HepG2 (cell line): ENCODE data around the gene LOXL3. TPM values are rescaled to one million over a fixed set of nuclear protein-coding genes. Genes with fewer than 3 reads are reported as not detected.

Source experiments
- AGO2 ChIP-seq: fragments of 200-400 bp; formaldehyde crosslinking; optimal IDR thresholded peaks from 2 replicates; pipeline ENCODE3; 2017; ENCODE audit warnings: mild to moderate bottlenecking, low read depth, low read length, moderate library complexity
- ATF3 ChIP-seq: sonication (generic); formaldehyde crosslinking; IDR thresholded peaks from 2 replicates; pipeline ENCODE4 v1.4.0; 2020; ENCODE audit warnings: missing genetic modification reagents
- BRF2 ChIP-seq: sonication (generic); formaldehyde crosslinking; IDR thresholded peaks from 2 replicates; pipeline ENCODE4 v1.8.1; 2022; ENCODE audit warnings: mild to moderate bottlenecking, missing genetic modification reagents
- HDAC1 ChIP-seq: sonication (generic); formaldehyde crosslinking; IDR thresholded peaks from 2 replicates; pipeline ENCODE4 v1.5.1; 2020; ENCODE audit warnings: mild to moderate bottlenecking, missing genetic modification reagents
- HOXD1 ChIP-seq: sonication (generic); formaldehyde crosslinking; IDR thresholded peaks from 2 replicates; pipeline ENCODE4 v1.5.0; 2020; ENCODE audit warnings: missing genetic modification reagents
- KLF11 ChIP-seq: IDR thresholded peaks from 2 replicates; pipeline ENCODE4 v1.6.1; 2016; ENCODE audit warnings: missing compliant biosample characterization
- MEF2D ChIP-seq: sonication (generic); formaldehyde crosslinking; IDR thresholded peaks from 2 replicates; pipeline ENCODE4 v1.5.1; 2020; ENCODE audit warnings: mild to moderate bottlenecking, missing genetic modification reagents
- MEIS2 ChIP-seq: sonication (generic); formaldehyde crosslinking; IDR thresholded peaks from 2 replicates; pipeline ENCODE4 v1.9.0; 2021; ENCODE audit warnings: mild to moderate bottlenecking, missing genetic modification reagents
- NCOA5 ChIP-seq: sonication (generic); formaldehyde crosslinking; IDR thresholded peaks from 2 replicates; pipeline ENCODE4 v1.4.0; 2020; ENCODE audit warnings: missing genetic modification reagents
- NFATC3 ChIP-seq: sonication (generic); formaldehyde crosslinking; IDR thresholded peaks from 2 replicates; pipeline ENCODE4 v1.5.1; 2020; ENCODE audit warnings: mild to moderate bottlenecking, missing genetic modification reagents
- NFKBIZ ChIP-seq: IDR thresholded peaks from 2 replicates; pipeline ENCODE4 v1.6.1; 2018; ENCODE audit warnings: missing genetic modification reagents, missing compliant biosample characterization
- NKX3-1 ChIP-seq: sonication (generic); formaldehyde crosslinking; IDR thresholded peaks from 2 replicates; pipeline ENCODE4 v1.5.0; 2020; ENCODE audit warnings: missing genetic modification reagents
- PAWR ChIP-seq: sonication (generic); formaldehyde crosslinking; IDR thresholded peaks from 2 replicates; pipeline ENCODE4 v1.4.0; 2020; ENCODE audit warnings: missing genetic modification reagents, mild to moderate bottlenecking, borderline replicate concordance
- PITX1 ChIP-seq: sonication (generic); formaldehyde crosslinking; IDR thresholded peaks from 2 replicates; pipeline ENCODE4 v1.5.1; 2020; ENCODE audit warnings: mild to moderate bottlenecking, missing genetic modification reagents
- POLR2A ChIP-seq, 2 experiments: IDR thresholded peaks; 2 replicates each; pipeline ENCODE4 v1.6.1; 2011; ENCODE audit warnings: low read depth in 2 of 2, low read length in 2 of 2, mild to moderate bottlenecking in 1 of 2, moderate library complexity in 1 of 2; ENCODE audit not compliant: insufficient read depth in 1 of 2
- POLR2G ChIP-seq: fragments of 200-400 bp; formaldehyde crosslinking; IDR thresholded peaks from 2 replicates; pipeline ENCODE4 v1.6.1; 2018; ENCODE audit warnings: mild to moderate bottlenecking, low read depth, low read length, moderate library complexity
- PRMT3 ChIP-seq: sonication (generic); formaldehyde crosslinking; IDR thresholded peaks from 2 replicates; pipeline ENCODE4 v1.8.1; 2022; ENCODE audit warnings: low read depth, mild to moderate bottlenecking, moderate library complexity, missing genetic modification reagents, borderline replicate concordance
- SALL1 ChIP-seq: sonication (generic); formaldehyde crosslinking; IDR thresholded peaks from 2 replicates; pipeline ENCODE4 v1.8.0; 2022; ENCODE audit warnings: mild to moderate bottlenecking, missing genetic modification reagents
- SP5 ChIP-seq: IDR thresholded peaks from 2 replicates; pipeline ENCODE4 v1.6.1; 2016; ENCODE audit warnings: low read depth, borderline replicate concordance
- U2AF1 ChIP-seq: fragments of 200-400 bp; formaldehyde crosslinking; optimal IDR thresholded peaks from 2 replicates; pipeline ENCODE3; 2017; ENCODE audit warnings: mild to moderate bottlenecking, low read depth, low read length
- ZNF296 ChIP-seq: sonication (generic); formaldehyde crosslinking; conservative IDR thresholded peaks from 2 replicates; pipeline ENCODE4 v1.5.0; 2020; ENCODE audit warnings: mild to moderate bottlenecking, missing genetic modification reagents
- ZNF639 ChIP-seq: conservative IDR thresholded peaks from 2 replicates; pipeline ENCODE4 v1.6.1; 2018; ENCODE audit warnings: missing genetic modification reagents
- ZNF660 ChIP-seq: sonication (generic); formaldehyde crosslinking; IDR thresholded peaks from 2 replicates; pipeline ENCODE4 v1.5.1; 2020; ENCODE audit warnings: mild to moderate bottlenecking, low read depth, missing genetic modification reagents, borderline replicate concordance
- ZNF7 ChIP-seq: IDR thresholded peaks from 2 replicates; pipeline ENCODE4 v1.6.1; 2016; ENCODE audit warnings: missing biosample characterization, missing genetic modification reagents
- ZNF784 ChIP-seq: sonication (generic); formaldehyde crosslinking; IDR thresholded peaks from 2 replicates; pipeline ENCODE4 v1.5.1; 2020; ENCODE audit warnings: missing genetic modification reagents, mild to moderate bottlenecking, borderline replicate concordance
- ZNF788 ChIP-seq: sonication (generic); formaldehyde crosslinking; IDR thresholded peaks from 2 replicates; pipeline ENCODE4 v1.5.0; 2020; ENCODE audit warnings: mild to moderate bottlenecking, missing genetic modification reagents, borderline replicate concordance
- ZNF841 ChIP-seq: sonication (generic); formaldehyde crosslinking; IDR thresholded peaks from 2 replicates; pipeline ENCODE4 v1.8.1; 2023; ENCODE audit warnings: missing genetic modification reagents, borderline replicate concordance
- polyA plus RNA-seq, 8 experiments: library from polyadenylated mRNA; depleted of rRNA in 3 of 8; stranded (reverse) in 7 of 8; unstranded in 1 of 8; fragments of >200 nt; fragmentation: Illumina TruSeq in 4 of 8; extraction: Trizol in 4 of 8; gene quantifications; 2 replicates each; pipeline versions ENCODE4 v1.2.1 to v1.2.3, GENCODE V29; 2011 to 2016; ENCODE audit warnings: low read depth in 4 of 8, missing spikeins in 1 of 8, mixed read lengths in 1 of 8; ENCODE audit not compliant: insufficient read depth in 1 of 8
- total RNA-seq, 5 experiments: library from RNA; depleted of rRNA; stranded (reverse); fragments of >200 nt; fragmentation: Illumina TruSeq; extraction: Trizol; gene quantifications; 2 replicates each; pipeline ENCODE4 v1.2.3, GENCODE V29; 2016; ENCODE audit warnings: low read depth in 1 of 5

LOXL3 gene
- total and polyA plus RNA-seq, 2 of the 13 experiments (the other 11 are each of a cell fraction or from before 2014, with no cell fraction given), result 0.55 to 6.5 TPM

- TF ChIP-seq ZNF784 (CRISPR knock-in tag), result peak; percentile 76; the same call in 1 of the 2 replicates
- no peak for TF ChIP-seq SP5 (CRISPR knock-in tag)
- TF ChIP-seq PITX1 (CRISPR knock-in tag), result no peak
- TF ChIP-seq HOXD1, result peak; percentile 22; the same call in 1 of the 2 replicates
- no peak for TF ChIP-seq ZNF639 (CRISPR knock-in tag)
- 0 out of 2 replicates have a peak, but pooled peaks have one; percentile 25 for TF ChIP-seq HDAC1 (CRISPR knock-in tag)
- peak; percentile 20 for TF ChIP-seq ZNF296 (CRISPR knock-in tag)
- no peak for TF ChIP-seq KLF11 (CRISPR knock-in tag)
- no peak for TF ChIP-seq ZNF660 (CRISPR knock-in tag)
- TF ChIP-seq ATF3 (CRISPR knock-in tag), result no peak; the same call in 1 of the 2 replicates
- 0 out of 2 replicates have a peak, but pooled peaks have one; percentile 22 for TF ChIP-seq MEF2D (CRISPR knock-in tag)
- TF ChIP-seq POLR2A (IDR thresholded peaks at IDR 0.05; ENCODE audit: insufficient read depth in 1 of 2, low read depth in 2 of 2, low read length in 2 of 2), result 0 out of 4 replicates have a peak, but pooled peaks of 1 of the 2 experiments have one; percentile 4
- TF ChIP-seq SALL1 (CRISPR knock-in tag), result peak; percentile 24; the same call in 1 of the 2 replicates
- no peak for TF ChIP-seq ZNF841
- no peak for TF ChIP-seq BRF2 (CRISPR knock-in tag)
- TF ChIP-seq U2AF1, result peak; percentile 44
- no peak for TF ChIP-seq NFKBIZ (CRISPR knock-in tag)
- 0 out of 2 replicates have a peak, but pooled peaks have one; percentile 45 for TF ChIP-seq ZNF788 (CRISPR knock-in tag)
- TF ChIP-seq NCOA5 (CRISPR knock-in tag), result no peak
- 0 out of 2 replicates have a peak, but pooled peaks have one; percentile 26 for TF ChIP-seq PRMT3 (CRISPR knock-in tag)
- no peak for TF ChIP-seq ZNF7
- peak; percentile 22; the same call in 1 of the 2 replicates for TF ChIP-seq PAWR
- peak; percentile 64; the same call in 1 of the 2 replicates for TF ChIP-seq NKX3-1
- 0 out of 2 replicates have a peak, but pooled peaks have one; percentile 85 for TF ChIP-seq NFATC3
- TF ChIP-seq AGO2, result peak; percentile 97
- TF ChIP-seq MEIS2 (CRISPR knock-in tag), result no peak
- TF ChIP-seq POLR2G, result peak; percentile 20; the same call in 1 of the 2 replicates
Observed at GRCh38 chr2:74497777-74498499, 55.8 kb downstream of the LOXL3 start (continued).
